Raji (cell line): ENCODE data around the gene PIM3.

ENCODE experiments used
- POLR2A ChIP-seq: IDR thresholded peaks from 2 replicates; pipeline ENCODE4 v1.6.1; 2011; ENCODE audit warnings: low read depth, low read length, control low read depth; ENCODE audit not compliant: insufficient read depth

Gene PIM3

GRCh38 chr22:49956418-49956770, 4.2 kb upstream of the PIM3 start:
- TF ChIP-seq POLR2A: no peak

GRCh38 chr22:49956914-49957825, 3.4 kb upstream of the PIM3 start:
- TF ChIP-seq POLR2A: no peak

GRCh38 chr22:49957826-49958365, 2.7 kb upstream of the PIM3 start:
- TF ChIP-seq POLR2A: no peak

GRCh38 chr22:49958366-49958921, 2.1 kb upstream of the PIM3 start:
- TF ChIP-seq POLR2A: no peak

- no peak for TF ChIP-seq POLR2A
Measured at GRCh38 chr22:49958931-49959781, 1.4 kb upstream of the PIM3 start.

- TF ChIP-seq POLR2A: no peak
Measured at GRCh38 chr22:49959782-49960158, 802 bp upstream of the PIM3 start.

GRCh38 chr22:49961005-49961600, 531 bp downstream of the PIM3 start:
- 0 out of 2 replicates have a peak, but pooled peaks have one; percentile 11 for TF ChIP-seq POLR2A

GRCh38 chr22:49961601-49962011, 1.0 kb downstream of the PIM3 start:
- TF ChIP-seq POLR2A: 0 out of 2 replicates have a peak, but pooled peaks have one; percentile 3

- TF ChIP-seq POLR2A: no peak
Measured at GRCh38 chr22:49962012-49962750, 1.6 kb downstream of the PIM3 start.

GRCh38 chr22:49962751-49963646, 2.4 kb downstream of the PIM3 start:
- no peak for TF ChIP-seq POLR2A

GRCh38 chr22:49963647-49964026, 3.1 kb downstream of the PIM3 start:
- TF ChIP-seq POLR2A: no peak

GRCh38 chr22:49964136-49965090, 3.8 kb downstream of the PIM3 start:
- TF ChIP-seq POLR2A: no peak
